GM19468 (cell line): ENCODE data around the gene TBC1D22A.

Experiments used
- ATAC-seq: cut with Tn5 transposase; IDR thresholded peaks from one replicate; pipeline ENCODE4 v1.9.1; 2021; ENCODE audit warnings: mild to moderate bottlenecking, moderate library complexity, moderate number of reproducible peaks; ENCODE audit not compliant: unreplicated experiment; ENCODE audit errors: extremely low read depth

The TBC1D22A gene

DNA sequence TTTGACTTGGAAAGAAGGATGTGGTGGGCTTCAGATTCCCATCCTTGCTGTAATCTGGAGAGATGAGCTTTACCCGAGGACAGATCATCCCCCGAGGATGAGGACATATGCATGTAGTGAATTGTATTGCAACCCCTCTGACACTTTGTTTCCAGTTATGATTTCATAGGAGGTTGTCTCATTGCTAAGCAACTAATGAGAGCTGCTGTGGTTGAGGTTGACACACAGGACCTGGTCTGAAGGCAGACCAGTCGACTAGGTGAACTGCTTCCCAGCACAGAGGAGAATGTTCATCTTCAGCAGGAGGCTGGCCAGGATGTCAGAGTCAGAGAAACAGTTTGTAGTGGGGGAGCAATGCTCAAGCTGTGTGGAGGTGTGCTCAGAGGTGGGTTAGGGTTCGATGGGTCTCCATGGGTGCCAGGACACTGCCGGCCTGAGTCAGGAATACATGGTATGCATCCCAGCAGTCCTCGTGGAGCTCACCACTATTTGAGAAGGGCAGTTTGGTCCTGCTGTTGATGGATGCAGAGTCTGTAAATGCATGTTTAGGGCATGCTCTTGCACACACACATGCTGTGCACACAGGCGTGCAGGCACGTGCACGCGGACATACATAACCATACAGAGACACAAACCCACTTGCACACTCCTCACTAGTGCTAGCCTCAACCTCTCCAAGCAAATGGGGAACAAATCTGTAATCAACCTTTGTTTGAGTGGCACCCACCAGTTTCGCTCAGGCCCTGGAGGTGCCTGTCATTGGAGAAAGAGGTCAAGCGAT lies 153.7 kb downstream of the TBC1D22A start:
- ATAC-seq, result no peak

DNA sequence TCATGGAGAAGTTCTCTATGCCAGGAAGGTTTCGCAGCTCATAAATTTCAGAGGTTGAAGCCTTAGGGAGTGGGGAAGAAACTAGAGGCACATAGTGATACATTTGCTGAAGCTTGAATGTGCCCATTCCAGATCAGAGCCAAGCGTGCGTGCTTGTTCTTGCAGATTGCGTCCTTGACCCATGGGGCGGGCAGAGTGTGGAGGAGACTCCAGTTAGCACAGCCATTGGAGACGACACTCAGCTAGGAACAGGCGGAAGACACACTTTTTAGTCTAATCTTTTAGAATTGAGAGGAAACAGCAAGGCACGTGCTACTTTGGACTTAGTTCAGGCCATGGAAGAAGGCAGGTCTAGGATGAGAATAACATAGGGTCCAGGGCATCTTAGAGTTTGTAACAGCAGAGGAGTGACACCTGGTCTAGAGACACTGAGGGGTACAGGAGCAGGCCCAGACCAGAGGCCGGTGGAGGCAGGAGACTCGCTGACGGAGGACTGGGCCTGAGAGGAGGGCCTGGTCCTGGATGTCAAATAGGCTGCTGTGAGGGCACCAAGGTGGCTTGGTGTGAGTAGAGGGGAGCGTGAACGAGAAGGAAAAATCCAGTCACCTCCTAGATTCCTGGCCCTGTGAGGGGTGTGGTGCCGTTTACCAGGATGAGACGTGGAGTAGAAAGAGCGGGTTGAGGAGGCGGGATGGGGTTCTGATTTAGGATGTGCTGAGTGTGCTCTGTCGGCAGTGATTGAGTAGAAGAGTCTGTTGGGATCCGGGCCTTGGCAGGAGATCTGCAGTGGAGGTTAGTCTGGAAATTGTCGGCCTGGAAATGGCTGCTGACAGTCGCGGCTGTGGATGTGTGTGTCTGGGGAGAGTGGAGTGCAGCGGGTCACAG lies 154.7 kb downstream of the TBC1D22A start:
- no peak for ATAC-seq

DNA sequence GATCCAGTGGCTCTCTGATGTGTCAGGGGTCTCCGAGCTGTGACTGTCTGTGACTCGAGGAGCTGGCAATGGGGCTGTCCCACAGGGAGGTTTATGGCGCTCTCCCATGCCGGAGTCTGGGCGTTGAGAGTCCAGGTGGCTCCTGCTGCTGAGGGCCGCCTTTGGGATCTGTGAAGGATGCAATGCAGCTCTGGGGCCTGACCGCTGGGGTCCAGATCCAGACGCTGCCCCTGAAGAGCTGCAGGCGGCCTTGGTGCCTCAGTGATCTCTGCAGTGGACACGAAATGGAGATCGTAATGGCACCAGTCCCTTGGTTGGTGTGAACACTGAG lies 155.3 kb downstream of the TBC1D22A start:
- no peak for ATAC-seq

DNA sequence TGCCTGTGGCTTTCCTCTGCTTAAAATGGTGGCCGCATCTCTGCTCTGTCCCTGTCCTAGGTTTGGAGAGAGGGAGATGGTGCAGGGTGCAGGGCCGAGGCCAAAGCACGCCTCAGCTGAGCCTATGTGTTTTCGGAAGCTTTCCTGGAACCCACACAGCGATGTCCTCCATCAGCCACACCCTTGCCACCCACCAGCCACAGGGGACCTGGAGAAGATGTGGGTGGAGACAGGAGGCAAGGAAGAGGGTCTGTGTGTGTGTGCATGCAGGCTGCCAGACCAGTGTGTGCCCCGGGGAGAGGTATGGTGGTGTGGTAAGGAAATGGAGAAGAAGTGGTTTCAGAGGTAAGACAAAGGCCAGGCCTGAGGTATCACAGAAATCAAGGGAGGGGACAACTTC lies 155.7 kb downstream of the TBC1D22A start:
- no peak for ATAC-seq

DNA sequence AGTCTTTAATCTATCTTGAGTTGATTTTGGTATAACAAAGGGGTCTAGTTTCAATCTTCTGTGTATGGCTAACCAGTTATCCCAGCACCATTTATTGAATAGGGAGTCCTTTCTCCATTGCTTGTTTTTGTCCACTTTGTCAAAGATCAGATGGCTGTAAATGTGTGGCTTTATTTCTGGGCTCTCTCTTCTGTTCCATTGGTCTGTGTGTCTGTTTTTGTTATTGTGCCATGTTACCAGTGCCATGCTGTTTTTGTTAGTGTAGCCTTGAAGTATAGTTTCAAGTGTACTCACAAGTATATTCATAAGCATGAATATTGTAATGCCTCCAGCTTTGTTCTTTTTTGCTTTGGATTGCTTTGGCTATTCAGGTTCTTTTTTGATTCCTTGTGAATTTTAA lies 159.6 kb downstream of the TBC1D22A start:
- no peak for ATAC-seq

DNA sequence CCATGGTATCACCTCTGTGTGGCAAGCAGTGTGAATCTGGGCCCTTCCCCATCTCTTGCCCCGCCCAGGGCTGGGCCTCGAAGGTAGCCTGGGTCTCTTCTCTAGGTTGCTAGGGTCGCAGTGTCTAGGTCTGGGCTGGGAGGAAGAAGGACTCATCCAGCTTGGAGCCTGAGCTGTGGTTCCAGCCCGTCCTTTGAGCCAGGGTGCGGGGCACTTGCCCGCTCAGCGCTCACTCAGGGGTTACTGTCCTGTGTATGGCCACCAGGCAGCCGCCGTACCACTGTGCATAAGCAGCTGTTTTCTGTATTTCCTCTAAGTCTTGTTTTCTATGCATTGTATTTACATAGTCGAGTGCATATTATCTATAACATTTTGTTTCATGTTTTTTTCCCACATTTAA lies 160.9 kb downstream of the TBC1D22A start:
- ATAC-seq, result no peak

DNA sequence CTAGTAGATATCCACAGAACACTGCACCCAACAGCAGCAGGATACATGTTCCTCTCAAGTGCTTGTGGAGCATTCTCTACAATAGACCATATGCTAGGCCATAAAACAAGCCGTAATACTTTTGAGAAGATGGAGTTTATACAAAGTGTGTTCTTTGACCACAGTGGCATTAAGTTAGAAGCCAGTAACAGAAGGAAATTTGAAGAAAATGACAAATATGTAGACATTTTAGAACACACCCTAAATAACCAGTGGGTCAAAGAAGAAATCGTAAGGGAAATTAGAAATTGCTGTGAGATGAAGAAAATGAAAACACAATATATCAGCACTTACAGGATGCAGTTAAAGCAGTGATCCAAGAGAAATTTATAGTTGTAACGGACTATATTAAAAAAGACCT lies 163.4 kb downstream of the TBC1D22A start:
- ATAC-seq, result no peak

DNA sequence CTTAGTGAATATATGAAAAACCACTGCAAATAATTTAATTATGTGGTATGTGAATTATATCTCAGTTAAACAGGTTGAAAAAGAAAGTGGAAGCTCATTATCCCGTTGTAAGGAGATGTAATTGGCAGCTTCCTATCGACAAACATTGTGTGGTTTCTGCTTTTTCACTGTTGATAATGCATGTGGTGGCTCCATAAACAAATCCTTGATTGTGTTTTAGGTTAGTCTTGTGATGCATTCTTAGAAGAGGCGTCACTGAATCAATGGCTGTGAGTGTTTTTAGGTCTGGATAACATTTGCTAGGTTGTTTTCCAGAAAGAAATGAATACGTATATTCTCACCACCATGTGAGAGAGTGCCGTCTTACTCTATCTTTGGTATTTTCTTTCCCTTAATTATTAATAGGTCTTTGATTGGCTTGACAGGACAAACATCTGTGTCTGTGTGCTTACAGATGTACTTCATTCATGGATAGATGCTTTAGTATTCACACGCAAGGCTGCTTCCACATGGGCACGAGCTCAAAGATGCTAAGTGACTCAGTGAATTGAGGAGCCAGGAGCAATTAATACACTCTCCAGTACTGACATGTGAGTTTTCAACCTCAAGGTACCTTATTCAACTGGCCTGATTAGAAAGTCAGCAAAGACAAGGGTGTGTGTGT lies 166.7 kb downstream of the TBC1D22A start:
- ATAC-seq, result no peak

DNA sequence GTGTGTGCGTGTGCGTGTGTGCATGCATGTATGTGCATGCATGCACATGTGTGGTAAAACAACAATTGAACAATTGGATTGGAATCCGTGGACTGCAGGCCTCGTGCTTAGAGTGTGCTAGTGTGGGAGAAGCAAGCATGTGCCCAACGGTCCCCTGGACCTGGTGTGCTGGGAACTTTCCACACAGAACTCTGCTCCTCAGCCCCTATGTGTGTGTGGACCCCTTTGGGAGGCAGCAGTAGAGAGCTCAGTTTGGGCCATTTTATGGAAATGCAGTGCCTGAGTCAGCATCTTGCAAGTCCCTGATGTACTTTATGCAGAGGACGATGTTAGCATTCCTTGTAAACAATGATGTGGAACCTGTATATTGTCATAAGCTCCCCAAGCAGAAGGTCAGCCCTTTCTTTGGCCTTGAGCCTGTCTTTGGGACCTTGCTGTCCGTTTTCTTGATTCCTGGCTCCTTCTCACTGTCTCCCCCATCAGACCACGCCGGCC lies 167.3 kb downstream of the TBC1D22A start:
- no peak for ATAC-seq

DNA sequence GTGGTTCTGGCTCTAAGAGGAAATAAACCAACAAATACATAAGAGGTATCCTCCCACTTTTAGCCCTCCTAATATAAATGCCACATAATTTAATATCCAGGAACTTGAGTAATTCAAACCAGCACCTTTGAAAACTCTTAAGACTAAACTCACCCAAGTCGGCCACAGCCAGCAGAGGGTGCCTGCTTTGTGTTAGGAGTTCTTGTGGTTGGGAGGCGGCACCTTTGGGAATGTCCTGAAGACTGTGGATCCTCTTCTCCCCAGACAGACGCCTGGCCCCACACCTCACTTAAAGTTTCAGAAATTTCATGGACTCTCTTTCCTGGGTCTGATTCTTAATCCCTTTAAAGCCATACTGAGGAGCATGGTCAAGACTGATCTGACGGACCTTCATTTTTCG lies 169.0 kb downstream of the TBC1D22A start:
- no peak for ATAC-seq

DNA sequence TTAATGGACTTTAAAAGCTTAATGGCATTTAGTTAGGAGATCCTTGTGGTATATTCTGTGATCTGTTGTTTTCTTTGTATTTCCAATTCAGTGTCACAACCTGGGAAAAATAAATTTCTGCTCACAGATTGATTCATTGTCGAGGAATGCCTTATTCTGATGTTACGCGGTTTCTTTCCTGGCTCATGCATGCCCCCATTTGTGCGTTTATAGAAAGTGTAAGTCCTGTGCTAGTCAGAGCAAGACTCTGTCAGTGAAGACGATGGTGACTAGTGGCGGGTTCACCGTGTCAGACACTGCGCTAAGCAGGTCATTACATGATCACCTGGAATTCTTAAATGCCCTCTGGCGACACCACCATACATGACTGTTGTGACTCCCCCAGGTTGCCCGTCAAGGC lies 169.4 kb downstream of the TBC1D22A start:
- no peak for ATAC-seq

DNA sequence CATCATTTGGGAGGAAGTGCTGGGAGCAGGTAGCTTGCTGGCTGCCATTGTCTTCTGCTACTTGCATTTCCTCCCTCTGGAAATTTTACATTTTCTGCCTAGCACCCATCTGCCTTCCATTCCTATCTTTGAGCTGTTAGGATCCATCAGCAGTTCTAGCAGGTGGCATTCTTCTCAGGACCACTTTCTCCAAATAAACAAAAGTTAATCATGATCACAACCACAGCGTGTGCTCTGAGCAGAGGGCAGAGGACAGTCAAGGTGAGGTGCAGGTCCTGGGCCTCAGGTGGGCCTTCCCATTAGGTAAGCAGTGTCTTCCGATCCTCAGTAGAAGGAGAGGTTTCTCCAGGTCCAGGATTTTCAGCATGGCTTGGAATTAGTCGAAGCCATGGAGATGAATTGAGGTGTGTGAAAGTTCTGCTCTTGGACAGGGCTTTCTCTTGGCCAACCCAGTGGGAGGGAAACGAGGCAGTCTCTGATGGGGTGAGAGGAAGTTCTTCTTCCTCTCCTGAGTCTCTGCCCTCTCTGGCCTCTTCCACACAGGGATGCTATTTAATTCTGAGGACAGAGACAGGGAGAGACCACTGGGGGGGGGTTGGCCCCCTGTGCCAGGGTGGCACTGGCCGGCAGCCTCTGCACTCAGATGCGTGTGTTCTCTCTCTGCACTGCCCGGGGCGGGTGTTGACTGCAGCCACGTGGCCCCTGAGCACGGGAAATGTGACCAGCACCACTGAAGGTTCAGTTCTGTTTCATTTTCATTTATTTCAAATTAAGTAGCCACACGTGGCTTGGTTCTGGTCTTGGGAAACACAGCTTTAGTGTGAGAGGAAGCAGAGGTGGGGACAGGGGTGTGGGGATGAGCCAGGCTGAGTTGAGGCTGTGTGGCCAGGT lies 170.8 kb downstream of the TBC1D22A start:
- ATAC-seq, result no peak

DNA sequence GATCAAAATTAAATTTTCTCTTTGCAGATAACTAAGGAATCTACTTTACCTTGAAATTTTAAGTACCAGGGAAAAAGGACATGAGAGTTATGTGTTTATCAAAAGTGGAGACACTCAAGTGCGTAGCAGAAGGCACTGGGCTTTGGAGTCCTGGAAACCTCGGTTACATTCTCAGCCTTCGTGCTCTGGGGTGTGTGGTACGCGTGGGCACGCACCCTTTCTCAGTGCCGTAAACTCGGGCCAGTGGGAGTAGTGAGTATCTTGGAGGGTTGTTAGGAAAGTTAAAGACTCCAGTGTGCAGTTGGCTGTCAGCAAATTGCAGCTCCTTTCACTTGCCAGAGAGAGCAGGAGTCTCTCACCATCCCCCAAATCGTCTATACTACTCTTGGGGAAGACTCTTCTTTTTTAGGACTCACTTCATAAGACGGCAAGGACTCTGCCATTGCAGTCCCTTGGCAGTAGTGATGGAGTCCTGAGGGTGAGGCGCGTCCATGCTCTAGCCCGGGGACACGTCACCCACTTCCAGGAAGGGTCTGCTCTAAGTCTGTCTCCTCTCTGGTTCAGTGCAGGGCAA lies 171.8 kb downstream of the TBC1D22A start:
- no peak for ATAC-seq

DNA sequence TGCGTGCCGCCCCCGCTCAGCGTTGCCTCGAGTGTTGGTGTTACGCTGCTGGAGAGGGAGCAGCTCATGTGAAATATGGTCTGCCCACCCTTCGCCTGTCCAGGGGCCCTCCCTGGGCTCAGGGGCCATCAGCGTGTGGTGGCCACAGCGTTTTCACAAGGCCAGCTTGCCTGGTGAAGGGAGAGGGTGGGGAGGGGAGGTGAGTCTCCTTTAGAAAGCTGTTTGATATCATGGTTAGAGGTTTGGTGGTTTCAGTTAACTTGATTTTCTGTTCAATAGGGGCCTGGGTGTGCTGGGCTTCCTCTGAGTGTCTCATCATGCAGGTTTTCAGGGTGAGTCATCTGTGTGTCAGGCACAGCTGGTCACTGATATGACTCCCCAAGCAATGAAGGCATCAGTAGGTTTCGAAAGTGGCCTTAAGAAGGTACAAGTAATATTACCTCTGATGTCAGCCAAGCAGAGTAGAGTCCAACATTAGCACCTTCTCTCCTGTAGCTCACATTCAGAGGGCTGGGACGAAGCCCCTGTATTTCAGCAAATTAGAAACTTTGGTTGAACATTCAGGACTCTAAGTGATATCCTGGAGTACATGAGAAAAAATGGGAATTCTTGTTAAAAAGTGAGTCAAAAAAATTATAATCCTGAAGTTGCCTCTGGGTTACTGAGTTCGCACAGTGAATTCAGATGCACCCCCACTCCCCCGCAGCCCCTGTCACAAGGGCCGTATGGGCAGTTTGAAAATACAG lies 172.5 kb downstream of the TBC1D22A start:
- no peak for ATAC-seq

DNA sequence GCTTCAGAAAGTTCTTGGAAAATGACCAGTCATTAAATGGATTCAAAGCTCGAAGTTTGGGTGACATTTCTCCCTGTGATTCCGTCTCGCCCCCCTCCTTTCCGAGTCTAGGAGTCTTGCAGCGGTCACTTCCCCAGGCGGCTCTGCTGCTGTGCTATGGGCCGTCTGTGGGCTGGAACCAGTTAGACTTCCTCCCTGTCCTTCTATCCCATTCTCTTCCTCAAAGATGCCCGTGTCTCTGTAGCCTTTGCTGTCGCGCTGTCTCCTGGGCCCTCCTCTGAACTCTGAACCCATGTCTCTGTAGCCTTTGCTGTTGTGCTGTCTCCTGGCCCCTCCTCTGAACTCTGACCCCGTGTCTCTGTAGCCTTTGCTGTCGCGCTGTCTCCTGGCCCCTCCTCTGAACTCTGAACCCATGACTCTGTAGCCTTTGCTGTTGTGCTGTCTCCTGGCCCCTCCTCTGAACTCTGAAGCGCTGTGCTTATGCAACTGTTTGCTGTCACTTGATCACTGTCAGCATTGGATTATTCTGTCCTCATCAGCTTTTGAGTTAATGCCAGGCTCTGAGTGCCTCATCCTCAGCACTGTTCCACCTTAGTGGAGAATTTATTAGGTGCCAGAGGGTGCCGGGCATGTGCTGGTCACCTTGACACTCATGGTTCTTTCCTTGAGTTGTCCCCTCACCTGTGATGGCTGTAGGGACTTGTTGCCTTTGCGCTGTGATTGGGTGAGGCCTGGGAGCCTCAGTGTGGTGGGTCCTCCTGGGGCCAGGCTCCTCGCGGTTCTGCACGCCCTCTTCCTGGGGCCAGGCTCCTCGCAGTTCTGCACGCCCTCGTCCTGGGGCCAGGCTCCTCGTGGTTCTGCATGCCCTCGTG lies 173.3 kb downstream of the TBC1D22A start:
- no peak for ATAC-seq

DNA sequence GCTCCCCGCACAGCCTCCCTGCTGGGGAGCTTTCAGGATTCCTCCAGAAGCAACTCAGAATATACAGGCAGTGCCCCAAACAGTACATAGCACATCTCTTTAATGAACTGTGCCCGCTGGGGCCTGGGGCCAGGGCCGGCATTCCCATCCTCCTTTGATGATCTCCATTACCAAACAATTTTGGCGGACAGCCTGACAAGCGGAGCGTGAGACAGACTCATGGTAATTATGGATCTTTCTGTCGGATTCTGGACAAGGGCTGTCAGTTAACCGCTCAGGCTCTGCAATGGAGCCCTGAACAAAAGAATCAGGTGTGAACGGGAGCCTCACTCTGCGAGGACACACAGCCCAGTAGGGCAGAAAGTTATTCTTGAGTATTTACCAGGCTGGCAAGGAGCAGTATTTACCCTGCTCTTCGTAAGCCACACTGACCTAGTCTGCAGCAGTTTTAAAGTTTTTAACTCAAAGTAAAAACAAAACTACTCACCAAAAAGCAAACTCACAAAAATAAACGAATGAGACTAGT lies 174.0 kb downstream of the TBC1D22A start:
- no peak for ATAC-seq

DNA sequence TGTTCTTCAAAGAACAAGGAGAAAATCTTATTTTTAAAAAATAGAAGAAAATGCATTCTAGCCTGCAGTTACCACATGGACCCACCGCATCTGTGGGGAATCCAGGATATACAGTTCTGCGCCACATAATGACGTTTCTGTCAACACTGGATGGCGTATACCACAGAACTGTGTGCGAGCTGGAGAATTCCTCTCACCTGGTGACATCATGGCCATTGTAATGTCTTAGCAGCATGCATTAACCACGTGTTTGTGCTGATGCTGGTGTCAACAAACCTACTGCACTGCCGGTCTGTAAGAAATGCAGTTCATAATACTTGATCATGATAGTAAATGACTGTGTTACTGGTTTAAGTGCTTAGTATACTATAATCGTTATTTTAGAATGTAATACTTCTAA lies 174.7 kb downstream of the TBC1D22A start:
- ATAC-seq, result no peak

DNA sequence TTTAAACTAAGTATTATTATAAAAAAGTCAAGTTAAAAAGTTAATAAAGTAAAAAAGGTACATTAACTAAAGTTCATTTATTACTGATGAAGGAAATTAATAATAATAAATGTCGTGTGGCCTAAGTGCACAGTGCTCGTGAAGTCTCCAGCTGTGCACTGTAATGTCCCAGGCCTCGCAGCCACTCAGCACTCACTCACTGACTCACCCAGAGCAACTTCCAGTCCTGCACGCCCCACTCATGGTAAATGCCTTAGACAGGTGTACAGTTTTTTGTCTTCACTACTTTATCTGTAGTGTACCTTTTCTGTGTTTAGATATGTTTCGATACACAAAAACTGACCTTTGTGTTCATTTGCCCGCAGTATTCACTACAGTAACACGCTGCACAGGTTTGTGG lies 175.5 kb downstream of the TBC1D22A start:
- no peak for ATAC-seq
